ENCODE data around the gene GIMAP1. TPM values are rescaled to one million over a fixed set of nuclear protein-coding genes. Genes with fewer than 3 reads are reported as not detected.

GIMAP1 gene
- polyA plus RNA-seq, 1 of the 3 experiments (the other 2 are of a cell fraction) = not detected

- TF ChIP-seq CTCF (IDR thresholded peaks at IDR 0.05) = no peak
- TF ChIP-seq MEF2A (IDR thresholded peaks at IDR 0.05; ENCODE audit: borderline replicate concordance, low read depth) = no peak
- no peak for TF ChIP-seq SMC3 (IDR thresholded peaks at IDR 0.05; ENCODE audit: low read depth, low read length)
- no peak for TF ChIP-seq CHD2 (IDR thresholded peaks at IDR 0.05; ENCODE audit: low read length, partially characterized antibody)
- no peak for TF ChIP-seq TCF12 (IDR thresholded peaks at IDR 0.05)
Measured at GRCh38 chr7:150756166-150756565, 39.8 kb downstream of the GIMAP1 start (continued).

GRCh38 chr7:150756858-150757257 lies 40.4 kb downstream of the GIMAP1 start:
- H3K4me2 ChIP-seq = no peak overlapping the region
- no peaks in the 10 kb centered on the region for H4K20me1 ChIP-seq (ENCODE audit: insufficient read depth)
- H3K27me3 ChIP-seq (ENCODE audit: insufficient read depth) = peaks cover 8% of the 10 kb centered on the region; the same call in 1 of the 2 replicates
- H3K9me2 ChIP-seq = no peaks in the 10 kb centered on the region
- no peaks in the 10 kb centered on the region for H3K36me3 ChIP-seq (replicated peaks in 1 of 2; ENCODE audit: control insufficient read depth in 1 of 2, insufficient read depth in 2 of 2, low read length in 1 of 2)
- H3K9me3 ChIP-seq = no peaks in the 10 kb centered on the region
- H2AFZ ChIP-seq (ENCODE audit: low read depth) = no peak overlapping the region
- H3K4me3 ChIP-seq (ENCODE audit: low read depth in 2 of 2, low read length in 1 of 2) = no peak overlapping the region
- ChIA-PET CTCF (interaction anchor here (1.2 to 1.7 kb wide), 4 partner anchors 10 to 308 kb away, joined by 3 to 7 read pairs (median 4); partner anchors contain the start of gene GIMAP5), POLR2A (no interaction called here)
- no peak for DNase-seq
- 9% methylated on average over 1 of the region's 1 CpG for WGBS (ENCODE audit: low lambda C conversion rate)
- no peak overlapping the region for H3K9ac ChIP-seq
- peaks cover 3% of the 10 kb centered on the region for H3F3A ChIP-seq (replicated peaks; ENCODE audit: insufficient read depth)
- no peaks in the 10 kb centered on the region for H3K79me2 ChIP-seq (ENCODE audit: insufficient read depth)
- no peak overlapping the region for H3K27ac ChIP-seq (ENCODE audit: low read depth in 2 of 2, low read length in 1 of 2)
- no peaks in the 10 kb centered on the region for H3K4me1 ChIP-seq (ENCODE audit: control insufficient read depth in 1 of 2, insufficient read depth in 2 of 2, low read depth in 1 of 2, low read length in 1 of 2)
- peak; percentile 36 for TF ChIP-seq SMC3 (IDR thresholded peaks at IDR 0.05; ENCODE audit: low read depth, low read length)
- TF ChIP-seq ZBTB33 (IDR thresholded peaks at IDR 0.05; ENCODE audit: borderline replicate concordance, low read depth) = no peak
- no peak for TF ChIP-seq TAF1 (IDR thresholded peaks at IDR 0.05; ENCODE audit: borderline replicate concordance, low read depth, low read length)
- peak; percentile 55 for TF ChIP-seq RAD21 (IDR thresholded peaks at IDR 0.05; ENCODE audit: low read length)
- TF ChIP-seq CTCF (IDR thresholded peaks at IDR 0.05) = peak; percentile 55
- no peak for TF ChIP-seq GATA2 (CRISPR knock-in tag; IDR thresholded peaks at IDR 0.05)

Data from SK-N-SH (cell line).